HepG2 (cell line): ENCODE measurements around the gene GNB1. TPM values are rescaled to one million over a fixed set of nuclear protein-coding genes. Genes with fewer than 3 reads are reported as not detected.
A peak's percentile ranks its signal among the peaks of the same experiment; 100 is the strongest.

Experiments used
- BRD4 ChIP-seq: sonication (generic); formaldehyde crosslinking; IDR thresholded peaks from 2 replicates; pipeline ENCODE4 v1.4.0; 2020; ENCODE audit warnings: missing genetic modification reagents
- CENPX ChIP-seq: sonication (generic); formaldehyde crosslinking; IDR thresholded peaks from 2 replicates; pipeline ENCODE4 v1.9.0; 2021; ENCODE audit warnings: mild to moderate bottlenecking, missing genetic modification reagents, moderate library complexity
- HIC2 ChIP-seq: sonication (generic); formaldehyde crosslinking; IDR thresholded peaks from 2 replicates; pipeline ENCODE4 v1.9.0; 2022; ENCODE audit warnings: low read depth, missing genetic modification reagents
- KIAA2018 ChIP-seq: sonication (generic); formaldehyde crosslinking; IDR thresholded peaks from 2 replicates; pipeline ENCODE4 v1.5.0; 2020; ENCODE audit warnings: mild to moderate bottlenecking, missing genetic modification reagents, borderline replicate concordance
- PPARG ChIP-seq: conservative IDR thresholded peaks from 2 replicates; pipeline ENCODE4 v1.6.1; 2016; ENCODE audit warnings: missing biosample characterization, missing genetic modification reagents
- SOX6 ChIP-seq, 2 experiments: fragments of 450-650 bp in 1 of 2; sonication (generic) in 1 of 2; formaldehyde crosslinking in 1 of 2; IDR thresholded peaks; 2 replicates each; pipeline versions ENCODE4 v1.4.0 to v1.6.1; 2017 to 2020; ENCODE audit warnings: antibody characterized with exemption in 1 of 2, mild to moderate bottlenecking in 1 of 2, missing genetic modification reagents in 1 of 2
- ZBTB7B ChIP-seq: sonication (generic); formaldehyde crosslinking; IDR thresholded peaks from 2 replicates; pipeline ENCODE4 v1.4.0; 2020; ENCODE audit warnings: missing genetic modification reagents
- ZNF362 ChIP-seq: sonication (generic); formaldehyde crosslinking; IDR thresholded peaks from 2 replicates; pipeline ENCODE4 v1.4.0; 2020; ENCODE audit warnings: missing genetic modification reagents, mild to moderate bottlenecking, borderline replicate concordance
- ZNF652 ChIP-seq: IDR thresholded peaks from 2 replicates; pipeline ENCODE4 v1.6.1; 2016; ENCODE audit warnings: low read depth, borderline replicate concordance
- ZSCAN20 ChIP-seq: sonication (generic); formaldehyde crosslinking; IDR thresholded peaks from 2 replicates; pipeline ENCODE4 v1.4.0; 2020; ENCODE audit warnings: missing genetic modification reagents, mild to moderate bottlenecking, borderline replicate concordance
- ZSCAN31 ChIP-seq: sonication (generic); formaldehyde crosslinking; IDR thresholded peaks from 2 replicates; pipeline ENCODE4 v1.5.0; 2020; ENCODE audit warnings: low read depth, mild to moderate bottlenecking, missing genetic modification reagents
- polyA plus RNA-seq, 8 experiments: library from polyadenylated mRNA; depleted of rRNA in 3 of 8; stranded (reverse) in 7 of 8; unstranded in 1 of 8; fragments of >200 nt; fragmentation: Illumina TruSeq in 4 of 8; extraction: Trizol in 4 of 8; gene quantifications; 2 replicates each; pipeline versions ENCODE4 v1.2.1 to v1.2.3, GENCODE V29; 2011 to 2016; ENCODE audit warnings: low read depth in 4 of 8, missing spikeins in 1 of 8, mixed read lengths in 1 of 8; ENCODE audit not compliant: insufficient read depth in 1 of 8
- total RNA-seq, 5 experiments: library from RNA; depleted of rRNA; stranded (reverse); fragments of >200 nt; fragmentation: Illumina TruSeq; extraction: Trizol; gene quantifications; 2 replicates each; pipeline ENCODE4 v1.2.3, GENCODE V29; 2016; ENCODE audit warnings: low read depth in 1 of 5
- TF ChIP-seq, protein P1 (sequence below): sonication (generic); formaldehyde crosslinking; IDR thresholded peaks from 2 replicates; pipeline ENCODE4 v1.4.0; 2020; ENCODE audit warnings: missing genetic modification reagents
- TF ChIP-seq, protein P2 (sequence below): sonication (generic); formaldehyde crosslinking; IDR thresholded peaks from 2 replicates; pipeline ENCODE4 v1.5.1; 2020; ENCODE audit warnings: missing genetic modification reagents, mild to moderate bottlenecking, borderline replicate concordance

The GNB1 gene
- total and polyA plus RNA-seq, 2 of the 13 experiments (the other 11 are each of a cell fraction or from before 2014, with no cell fraction given) = 66.2 to 327 TPM

DNA sequence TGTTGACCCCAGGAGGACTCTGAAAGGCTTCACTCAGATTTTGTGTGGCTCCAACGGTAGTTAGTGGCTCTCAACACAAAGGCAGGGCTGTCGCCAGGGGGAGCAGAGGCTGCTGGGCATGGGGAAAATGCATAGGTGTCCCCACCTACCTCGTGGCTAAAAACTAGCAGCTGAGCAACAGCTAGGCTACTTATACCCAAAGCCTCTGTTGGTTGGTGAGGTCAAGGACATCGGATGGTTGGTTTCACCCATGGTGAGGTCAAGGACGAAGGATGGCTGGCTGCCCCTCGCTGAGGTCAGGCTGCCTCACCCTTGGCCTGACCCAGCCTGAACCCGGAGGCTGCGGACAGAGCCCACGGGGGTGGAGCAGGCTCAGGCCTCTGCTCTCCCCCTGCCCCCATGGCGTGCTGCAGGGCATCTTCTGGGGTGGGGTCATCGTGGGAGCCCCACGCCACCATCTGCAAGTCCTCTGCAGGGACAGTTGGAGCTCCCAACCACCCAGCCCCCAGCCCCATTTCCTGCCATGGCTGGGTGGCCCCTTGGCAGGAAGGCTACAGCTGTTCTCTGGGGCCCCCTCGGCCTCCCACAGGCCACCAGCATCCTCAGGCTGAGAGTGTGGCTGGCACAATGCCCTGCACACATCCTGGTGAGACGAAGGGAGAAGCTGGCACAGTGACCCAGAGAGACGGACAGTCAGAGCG, 8.5 kb upstream of the GNB1 start (continued):
- TF ChIP-seq ZBTB7B = peak; percentile 53; the same call in 1 of the 2 replicates
- TF ChIP-seq CENPX (CRISPR knock-in tag) = no peak
- TF ChIP-seq, protein P1, sequence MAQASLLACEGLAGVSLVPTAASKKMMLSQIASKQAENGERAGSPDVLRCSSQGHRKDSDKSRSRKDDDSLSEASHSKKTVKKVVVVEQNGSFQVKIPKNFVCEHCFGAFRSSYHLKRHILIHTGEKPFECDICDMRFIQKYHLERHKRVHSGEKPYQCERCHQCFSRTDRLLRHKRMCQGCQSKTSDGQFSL (CRISPR knock-in tag) = no peak
- no peak for TF ChIP-seq HIC2 (CRISPR knock-in tag)
- TF ChIP-seq KIAA2018 (CRISPR knock-in tag) = no peak
- no peak for TF ChIP-seq BRD4 (CRISPR knock-in tag)
- 0 out of 2 replicates have a peak, but pooled peaks have one; percentile 36 for TF ChIP-seq ZNF362
- 0 out of 2 replicates have a peak, but pooled peaks have one; percentile 11 for TF ChIP-seq PPARG (CRISPR knock-in tag)
- TF ChIP-seq, protein P2, sequence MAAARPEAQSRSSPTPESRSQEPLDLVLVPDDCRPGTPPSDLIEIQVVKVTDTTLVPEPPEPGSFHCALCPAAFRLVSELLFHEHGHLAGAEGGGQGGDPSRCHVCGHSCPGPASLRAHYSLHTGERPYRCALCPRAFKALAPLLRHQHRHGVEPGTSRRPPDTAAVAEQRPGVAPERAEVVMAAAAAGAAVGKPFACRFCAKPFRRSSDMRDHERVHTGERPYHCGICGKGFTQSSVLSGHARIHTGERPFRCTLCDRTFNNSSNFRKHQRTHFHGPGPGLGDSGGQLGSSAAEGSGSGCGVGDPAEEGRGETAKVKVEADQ (CRISPR knock-in tag) = no peak
- no peak for TF ChIP-seq SOX6 (IDR thresholded peaks at IDR 0.05)
- TF ChIP-seq SOX6 (CRISPR knock-in tag; IDR thresholded peaks at IDR 0.05) = no peak
- TF ChIP-seq ZSCAN31 (CRISPR knock-in tag) = no peak
- TF ChIP-seq ZNF652 = no peak
- TF ChIP-seq ZSCAN20 (CRISPR knock-in tag) = no peak
